GM12878 (cell line): ENCODE results near the gene FRMD3. TPM values are rescaled to one million over a fixed set of nuclear protein-coding genes. Genes with fewer than 3 reads are reported as not detected.

Experiments used
- CBX3 ChIP-seq: fragments of 200-600 bp; sonication (generic); IDR thresholded peaks from 2 replicates; pipeline ENCODE4 v1.6.1; 2016; ENCODE audit warnings: low read depth, borderline replicate concordance
- JUND ChIP-seq: IDR thresholded peaks from 2 replicates; pipeline ENCODE4 v1.6.1; 2012; ENCODE audit warnings: low read depth, mild to moderate bottlenecking, low read length, improper control_type of control experiment, moderate library complexity
- RUNX3 ChIP-seq: IDR thresholded peaks from 2 replicates; pipeline ENCODE4 v1.6.1; 2012; ENCODE audit warnings: low read length, inconsistent platforms
- polyA plus RNA-seq, 11 experiments: library from polyadenylated mRNA; depleted of rRNA in 4 of 11; unstranded in 6 of 11; stranded (reverse) in 5 of 11; fragments of >200 nt; fragmentation: Nextera tagmentation in 4 of 11; fragmentation: Illumina TruSeq in 1 of 11; extraction: Ambion mirVana in 4 of 11; extraction: Trizol in 1 of 11; gene quantifications; 1 replicate in 1 of 11; 2 replicates in 10 of 11; pipeline versions ENCODE4 v1.2.1 to v1.2.3, GENCODE V29; 2011 to 2016; ENCODE audit warnings: inconsistent platforms in 2 of 11, missing spikeins in 2 of 11, low read depth in 1 of 11
- total RNA-seq, 4 experiments: library from RNA; depleted of rRNA in 3 of 4; stranded (reverse); fragments of >200 nt in 3 of 4; fragmentation: Illumina TruSeq in 1 of 4; extraction: Trizol in 1 of 4; gene quantifications; 2 replicates each; pipeline versions ENCODE4 v1.2.1 to v1.2.3, GENCODE V29; 2013 to 2021
- TF ChIP-seq, protein P1 (sequence below): fragments of 450-650 bp; formaldehyde crosslinking; IDR thresholded peaks from 2 replicates; pipeline ENCODE4 v1.4.0; 2020; ENCODE audit warnings: mild to moderate bottlenecking, moderate library complexity
- TF ChIP-seq, protein P2 (sequence below): IDR thresholded peaks from 2 replicates; pipeline ENCODE4 v1.6.1; 2012; ENCODE audit warnings: low read depth, low read length, improper control_type of control experiment
- TF ChIP-seq, protein P3 (sequence below): fragments of 450-650 bp; conservative IDR thresholded peaks from 2 replicates; pipeline ENCODE4 v1.6.1; 2017; ENCODE audit warnings: mild to moderate bottlenecking, moderate library complexity
- TF ChIP-seq, protein P4 (sequence below): fragments of 450-650 bp; IDR thresholded peaks from 2 replicates; pipeline ENCODE4 v1.6.1; 2017; ENCODE audit warnings: mild to moderate bottlenecking

The FRMD3 gene
- total and polyA plus RNA-seq, 10 of the 15 experiments (the other 5 are each of a cell fraction or from before 2014, with no cell fraction given) = 0.04 to 0.68 (median 0.21) TPM; not detected in 1

DNA sequence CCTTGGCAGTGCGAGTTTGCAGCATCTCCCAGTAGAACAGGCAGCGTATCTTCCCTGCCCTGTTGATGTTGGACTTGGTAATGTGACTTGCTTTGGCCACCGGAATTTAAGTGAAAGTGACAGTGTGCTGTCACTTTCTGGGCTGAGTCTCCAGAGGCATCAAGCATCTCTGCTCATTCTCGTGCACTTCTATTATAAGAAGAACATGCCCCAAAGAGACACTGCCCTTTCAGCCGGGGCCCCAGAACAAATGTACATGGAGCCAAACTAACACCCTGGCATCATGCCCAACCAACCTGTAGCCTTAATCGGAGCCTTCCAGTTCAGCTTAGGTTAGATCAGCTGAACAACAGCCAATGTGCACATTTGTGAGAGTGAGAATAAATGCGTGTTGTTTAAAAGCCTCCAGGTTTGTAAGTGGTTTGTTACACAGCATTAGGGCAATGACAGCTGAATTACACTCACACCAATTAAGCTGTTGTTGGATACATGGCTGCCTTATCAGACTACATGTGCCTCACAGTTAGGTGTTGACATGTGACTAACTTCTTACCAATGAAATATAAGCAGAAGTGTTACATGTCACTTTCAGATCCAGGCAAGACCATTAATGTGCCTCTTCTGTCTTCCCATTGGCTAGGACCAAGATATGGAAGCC is 22.1 kb upstream of the FRMD3 start (continued):
- TF ChIP-seq, protein P1, sequence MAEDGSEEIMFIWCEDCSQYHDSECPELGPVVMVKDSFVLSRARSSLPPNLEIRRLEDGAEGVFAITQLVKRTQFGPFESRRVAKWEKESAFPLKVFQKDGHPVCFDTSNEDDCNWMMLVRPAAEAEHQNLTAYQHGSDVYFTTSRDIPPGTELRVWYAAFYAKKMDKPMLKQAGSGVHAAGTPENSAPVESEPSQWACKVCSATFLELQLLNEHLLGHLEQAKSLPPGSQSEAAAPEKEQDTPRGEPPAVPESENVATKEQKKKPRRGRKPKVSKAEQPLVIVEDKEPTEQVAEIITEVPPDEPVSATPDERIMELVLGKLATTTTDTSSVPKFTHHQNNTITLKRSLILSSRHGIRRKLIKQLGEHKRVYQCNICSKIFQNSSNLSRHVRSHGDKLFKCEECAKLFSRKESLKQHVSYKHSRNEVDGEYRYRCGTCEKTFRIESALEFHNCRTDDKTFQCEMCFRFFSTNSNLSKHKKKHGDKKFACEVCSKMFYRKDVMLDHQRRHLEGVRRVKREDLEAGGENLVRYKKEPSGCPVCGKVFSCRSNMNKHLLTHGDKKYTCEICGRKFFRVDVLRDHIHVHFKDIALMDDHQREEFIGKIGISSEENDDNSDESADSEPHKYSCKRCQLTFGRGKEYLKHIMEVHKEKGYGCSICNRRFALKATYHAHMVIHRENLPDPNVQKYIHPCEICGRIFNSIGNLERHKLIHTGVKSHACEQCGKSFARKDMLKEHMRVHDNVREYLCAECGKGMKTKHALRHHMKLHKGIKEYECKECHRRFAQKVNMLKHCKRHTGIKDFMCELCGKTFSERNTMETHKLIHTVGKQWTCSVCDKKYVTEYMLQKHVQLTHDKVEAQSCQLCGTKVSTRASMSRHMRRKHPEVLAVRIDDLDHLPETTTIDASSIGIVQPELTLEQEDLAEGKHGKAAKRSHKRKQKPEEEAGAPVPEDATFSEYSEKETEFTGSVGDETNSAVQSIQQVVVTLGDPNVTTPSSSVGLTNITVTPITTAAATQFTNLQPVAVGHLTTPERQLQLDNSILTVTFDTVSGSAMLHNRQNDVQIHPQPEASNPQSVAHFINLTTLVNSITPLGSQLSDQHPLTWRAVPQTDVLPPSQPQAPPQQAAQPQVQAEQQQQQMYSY (CRISPR knock-in tag) = no peak
- TF ChIP-seq RUNX3 = no peak
- TF ChIP-seq, protein P2, sequence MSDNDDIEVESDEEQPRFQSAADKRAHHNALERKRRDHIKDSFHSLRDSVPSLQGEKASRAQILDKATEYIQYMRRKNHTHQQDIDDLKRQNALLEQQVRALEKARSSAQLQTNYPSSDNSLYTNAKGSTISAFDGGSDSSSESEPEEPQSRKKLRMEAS = no peak
- no peak for TF ChIP-seq JUND
- TF ChIP-seq, protein P3, sequence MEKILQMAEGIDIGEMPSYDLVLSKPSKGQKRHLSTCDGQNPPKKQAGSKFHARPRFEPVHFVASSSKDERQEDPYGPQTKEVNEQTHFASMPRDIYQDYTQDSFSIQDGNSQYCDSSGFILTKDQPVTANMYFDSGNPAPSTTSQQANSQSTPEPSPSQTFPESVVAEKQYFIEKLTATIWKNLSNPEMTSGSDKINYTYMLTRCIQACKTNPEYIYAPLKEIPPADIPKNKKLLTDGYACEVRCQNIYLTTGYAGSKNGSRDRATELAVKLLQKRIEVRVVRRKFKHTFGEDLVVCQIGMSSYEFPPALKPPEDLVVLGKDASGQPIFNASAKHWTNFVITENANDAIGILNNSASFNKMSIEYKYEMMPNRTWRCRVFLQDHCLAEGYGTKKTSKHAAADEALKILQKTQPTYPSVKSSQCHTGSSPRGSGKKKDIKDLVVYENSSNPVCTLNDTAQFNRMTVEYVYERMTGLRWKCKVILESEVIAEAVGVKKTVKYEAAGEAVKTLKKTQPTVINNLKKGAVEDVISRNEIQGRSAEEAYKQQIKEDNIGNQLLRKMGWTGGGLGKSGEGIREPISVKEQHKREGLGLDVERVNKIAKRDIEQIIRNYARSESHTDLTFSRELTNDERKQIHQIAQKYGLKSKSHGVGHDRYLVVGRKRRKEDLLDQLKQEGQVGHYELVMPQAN = no peak
- TF ChIP-seq CBX3 = no peak
- TF ChIP-seq, protein P4, sequence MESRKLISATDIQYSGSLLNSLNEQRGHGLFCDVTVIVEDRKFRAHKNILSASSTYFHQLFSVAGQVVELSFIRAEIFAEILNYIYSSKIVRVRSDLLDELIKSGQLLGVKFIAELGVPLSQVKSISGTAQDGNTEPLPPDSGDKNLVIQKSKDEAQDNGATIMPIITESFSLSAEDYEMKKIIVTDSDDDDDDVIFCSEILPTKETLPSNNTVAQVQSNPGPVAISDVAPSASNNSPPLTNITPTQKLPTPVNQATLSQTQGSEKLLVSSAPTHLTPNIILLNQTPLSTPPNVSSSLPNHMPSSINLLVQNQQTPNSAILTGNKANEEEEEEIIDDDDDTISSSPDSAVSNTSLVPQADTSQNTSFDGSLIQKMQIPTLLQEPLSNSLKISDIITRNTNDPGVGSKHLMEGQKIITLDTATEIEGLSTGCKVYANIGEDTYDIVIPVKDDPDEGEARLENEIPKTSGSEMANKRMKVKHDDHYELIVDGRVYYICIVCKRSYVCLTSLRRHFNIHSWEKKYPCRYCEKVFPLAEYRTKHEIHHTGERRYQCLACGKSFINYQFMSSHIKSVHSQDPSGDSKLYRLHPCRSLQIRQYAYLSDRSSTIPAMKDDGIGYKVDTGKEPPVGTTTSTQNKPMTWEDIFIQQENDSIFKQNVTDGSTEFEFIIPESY = no peak
